Nephron progenitor cell (in vitro differentiated cells): Measurements from ENCODE around the gene USP13.

Experiments
- DNase-seq: peaks from one replicate; pipeline ENCODE4 v3.0.0; 2021
- H3K27ac Mint-ChIP-seq: 2 replicates; pipeline ENCODE4 v1.8.0; 2021; ENCODE audit warnings: mild to moderate bottlenecking, moderate library complexity, mixed read lengths
- H3K27me3 Mint-ChIP-seq: 2 replicates; pipeline ENCODE4 v1.8.0; 2021; ENCODE audit warnings: mild to moderate bottlenecking, low read depth, mixed read lengths; ENCODE audit not compliant: poor library complexity
- H3K36me3 Mint-ChIP-seq: 2 replicates; pipeline ENCODE4 v1.8.0; 2021; ENCODE audit warnings: low read depth, mixed read lengths
- H3K4me1 Mint-ChIP-seq: 2 replicates; pipeline ENCODE4 v1.8.0; 2021; ENCODE audit warnings: mixed read lengths
- H3K4me3 Mint-ChIP-seq: 2 replicates; pipeline ENCODE4 v1.8.0; 2021; ENCODE audit warnings: mild to moderate bottlenecking, moderate library complexity, mixed read lengths
- H3K9me3 Mint-ChIP-seq: 2 replicates; pipeline ENCODE4 v1.8.0; 2021; ENCODE audit warnings: mild to moderate bottlenecking, moderate library complexity, mixed read lengths
- TF ChIP-seq, protein P1 (sequence below): fragments of 200-600 bp; sonication (generic); IDR thresholded peaks from 2 replicates; pipeline ENCODE4 v1.5.0; 2021; ENCODE audit warnings: antibody characterized with exemption

USP13 gene

DNA sequence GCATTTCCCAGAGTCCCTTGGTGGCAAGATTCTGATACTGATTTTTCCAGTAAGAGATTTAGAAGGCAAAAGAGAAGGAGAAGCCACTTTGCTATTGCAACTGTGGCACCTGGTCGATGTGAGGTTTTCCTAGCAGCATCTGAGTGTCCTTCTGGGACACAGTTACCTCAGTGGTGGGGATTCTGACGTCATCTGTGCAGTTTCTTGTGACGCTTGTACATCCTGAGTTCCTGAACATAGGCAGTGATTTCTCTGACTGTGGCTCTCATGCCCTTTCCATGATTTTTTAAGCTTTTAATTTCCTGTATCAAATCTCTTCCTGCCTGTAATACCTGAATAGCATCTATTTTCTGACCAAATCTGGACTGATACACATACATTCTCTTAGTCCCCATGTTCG lies 8.9 kb downstream of the USP13 start:
- no peaks in the 10 kb centered on the region for H3K27me3 Mint-ChIP-seq
- TF ChIP-seq, protein P1, sequence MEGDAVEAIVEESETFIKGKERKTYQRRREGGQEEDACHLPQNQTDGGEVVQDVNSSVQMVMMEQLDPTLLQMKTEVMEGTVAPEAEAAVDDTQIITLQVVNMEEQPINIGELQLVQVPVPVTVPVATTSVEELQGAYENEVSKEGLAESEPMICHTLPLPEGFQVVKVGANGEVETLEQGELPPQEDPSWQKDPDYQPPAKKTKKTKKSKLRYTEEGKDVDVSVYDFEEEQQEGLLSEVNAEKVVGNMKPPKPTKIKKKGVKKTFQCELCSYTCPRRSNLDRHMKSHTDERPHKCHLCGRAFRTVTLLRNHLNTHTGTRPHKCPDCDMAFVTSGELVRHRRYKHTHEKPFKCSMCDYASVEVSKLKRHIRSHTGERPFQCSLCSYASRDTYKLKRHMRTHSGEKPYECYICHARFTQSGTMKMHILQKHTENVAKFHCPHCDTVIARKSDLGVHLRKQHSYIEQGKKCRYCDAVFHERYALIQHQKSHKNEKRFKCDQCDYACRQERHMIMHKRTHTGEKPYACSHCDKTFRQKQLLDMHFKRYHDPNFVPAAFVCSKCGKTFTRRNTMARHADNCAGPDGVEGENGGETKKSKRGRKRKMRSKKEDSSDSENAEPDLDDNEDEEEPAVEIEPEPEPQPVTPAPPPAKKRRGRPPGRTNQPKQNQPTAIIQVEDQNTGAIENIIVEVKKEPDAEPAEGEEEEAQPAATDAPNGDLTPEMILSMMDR = no peak
- H3K27ac Mint-ChIP-seq = no peak overlapping the region
- no peaks in the 10 kb centered on the region for H3K9me3 Mint-ChIP-seq
- H3K4me3 Mint-ChIP-seq = no peak overlapping the region
- peaks cover 22% of the 10 kb centered on the region for H3K36me3 Mint-ChIP-seq
- DNase-seq = no peak
- peaks cover 71% of the 10 kb centered on the region for H3K4me1 Mint-ChIP-seq

DNA sequence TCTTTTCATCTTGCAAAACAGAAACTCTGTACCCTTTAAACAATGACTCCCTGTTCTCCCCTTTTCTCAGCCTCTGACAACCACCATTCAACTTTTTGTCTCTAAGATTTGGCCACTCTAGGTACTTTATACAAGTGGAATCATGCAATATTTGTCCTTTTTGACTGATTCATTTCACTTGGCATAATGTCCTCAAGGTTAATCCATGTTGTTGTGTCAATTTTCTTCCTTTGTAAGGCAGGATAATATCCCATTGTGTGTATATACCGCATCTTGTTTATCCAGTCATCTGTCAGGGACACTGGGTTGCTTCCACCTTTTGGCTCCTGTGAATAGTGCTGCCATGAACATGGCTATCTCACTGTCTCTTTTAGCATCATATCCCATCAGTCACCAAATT lies 10.3 kb downstream of the USP13 start:
- TF ChIP-seq, protein P1 = no peak
- no peaks in the 10 kb centered on the region for H3K9me3 Mint-ChIP-seq
- no peak overlapping the region for H3K4me3 Mint-ChIP-seq
- no peak for DNase-seq
- H3K27ac Mint-ChIP-seq = peak overlapping the region; percentile 77
- peaks cover 69% of the 10 kb centered on the region for H3K4me1 Mint-ChIP-seq
- no peaks in the 10 kb centered on the region for H3K27me3 Mint-ChIP-seq
- H3K36me3 Mint-ChIP-seq = peaks cover 14% of the 10 kb centered on the region

DNA sequence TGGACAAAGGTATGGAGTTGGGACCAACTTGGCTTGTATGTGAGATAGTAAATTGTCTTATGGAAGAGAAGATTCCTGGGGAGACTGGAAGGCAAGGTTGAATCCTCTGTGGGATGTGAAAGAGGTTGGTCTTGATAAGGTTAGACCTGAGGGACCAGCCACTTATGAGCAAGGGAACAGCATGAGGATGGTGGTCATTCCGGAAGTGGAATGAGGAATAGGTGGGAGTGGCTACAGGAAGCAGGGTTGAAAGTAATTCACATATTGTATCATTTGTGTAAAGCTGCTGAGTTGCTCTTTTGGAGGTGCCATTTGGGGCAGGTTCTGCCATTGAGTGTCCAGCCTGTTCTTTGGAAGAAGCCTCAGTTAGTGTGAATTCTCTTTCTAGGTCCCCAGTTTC lies 13.2 kb downstream of the USP13 start:
- TF ChIP-seq, protein P1 = no peak
- Mint-ChIP-seq H3K4me3 (no peak overlapping the region), H3K4me1 (peaks cover 48% of the 10 kb centered on the region), H3K36me3 (peaks cover 21% of the 10 kb centered on the region), H3K27me3 (no peaks in the 10 kb centered on the region), H3K9me3 (no peaks in the 10 kb centered on the region), H3K27ac (no peak overlapping the region)
- DNase-seq = no peak

DNA sequence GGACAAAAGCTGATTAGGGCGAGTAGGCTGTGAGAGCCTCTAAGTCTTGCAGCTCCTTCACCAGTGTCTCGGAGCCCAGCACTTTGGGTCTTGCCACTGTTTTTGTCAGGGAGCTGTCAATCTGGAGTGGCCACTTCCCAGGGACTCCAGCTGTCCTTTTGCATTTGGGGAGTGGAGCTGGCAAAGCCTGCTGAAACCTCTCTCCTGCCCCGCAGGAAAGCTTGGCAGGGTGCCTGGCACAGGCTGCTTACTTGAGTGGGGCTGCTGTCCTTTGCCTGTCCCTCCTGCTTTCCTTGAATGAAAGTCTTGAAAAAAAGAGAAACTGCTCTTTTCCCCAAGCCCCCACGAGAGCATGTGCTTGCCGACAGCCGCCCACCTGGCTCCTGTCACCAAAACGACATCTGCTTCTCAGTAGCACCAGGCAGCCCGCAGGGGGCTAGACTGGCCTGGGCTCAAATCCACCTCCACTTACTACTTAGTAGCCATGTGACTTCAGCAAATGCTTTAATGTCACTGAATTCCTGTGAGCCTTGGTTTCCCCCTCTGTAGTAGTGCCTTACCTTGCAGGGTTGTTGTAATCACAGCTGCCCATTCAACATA lies 13.7 kb downstream of the USP13 start:
- peak overlapping the region; percentile 85 for H3K27ac Mint-ChIP-seq
- no peak for DNase-seq
- peaks cover 24% of the 10 kb centered on the region for H3K36me3 Mint-ChIP-seq
- H3K9me3 Mint-ChIP-seq = peaks cover under 1% of the 10 kb centered on the region
- TF ChIP-seq, protein P1 = no peak
- H3K4me1 Mint-ChIP-seq = peaks cover 45% of the 10 kb centered on the region
- H3K27me3 Mint-ChIP-seq = no peaks in the 10 kb centered on the region
- no peak overlapping the region for H3K4me3 Mint-ChIP-seq

DNA sequence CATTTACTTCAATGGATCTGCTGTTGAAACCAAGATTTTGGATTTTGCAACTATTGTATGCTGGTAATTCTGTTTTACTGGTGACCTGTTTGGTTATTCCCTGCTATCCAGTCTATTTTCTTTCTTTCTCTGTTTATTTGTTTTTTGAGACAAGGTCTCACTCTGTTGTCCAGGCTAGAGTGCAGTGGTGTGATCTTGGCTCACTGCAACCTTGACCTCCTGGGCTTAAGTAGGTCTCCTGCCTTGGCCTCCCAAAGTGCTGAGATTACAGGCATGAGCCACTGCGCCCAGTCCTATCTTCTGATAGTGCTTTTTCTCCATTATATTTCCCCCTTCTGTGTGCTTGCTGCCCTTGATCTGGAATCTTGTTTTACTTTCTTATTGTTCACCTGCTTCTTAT lies 15.6 kb downstream of the USP13 start:
- H3K36me3 Mint-ChIP-seq = peaks cover 38% of the 10 kb centered on the region
- peaks cover 5% of the 10 kb centered on the region for H3K9me3 Mint-ChIP-seq
- H3K27me3 Mint-ChIP-seq = no peaks in the 10 kb centered on the region
- no peak overlapping the region for H3K27ac Mint-ChIP-seq
- TF ChIP-seq, protein P1 = no peak
- no peak overlapping the region for H3K4me3 Mint-ChIP-seq
- H3K4me1 Mint-ChIP-seq = peaks cover 40% of the 10 kb centered on the region
- no peak for DNase-seq

DNA sequence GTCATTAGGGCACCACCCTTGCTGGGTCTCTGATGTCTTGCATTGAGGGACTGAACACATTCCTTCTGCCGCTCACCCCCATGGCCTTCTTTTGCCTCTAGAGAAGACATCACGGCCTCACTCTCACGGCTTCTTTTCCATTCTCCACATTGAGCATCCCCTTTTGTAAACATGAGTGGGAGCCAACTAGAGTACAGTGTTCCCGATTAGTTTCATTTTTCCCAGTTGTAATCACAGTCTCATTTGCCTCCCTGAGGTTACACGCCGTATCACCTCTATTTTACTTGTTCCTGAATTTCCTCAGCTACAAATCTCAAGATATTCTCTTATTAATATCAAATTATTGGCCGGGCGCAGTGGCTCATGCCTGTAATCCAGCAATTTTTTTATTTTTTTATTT lies 17.5 kb downstream of the USP13 start:
- H3K27ac Mint-ChIP-seq = peak overlapping the region; percentile 19
- H3K36me3 Mint-ChIP-seq = peaks cover 42% of the 10 kb centered on the region
- no peaks in the 10 kb centered on the region for H3K27me3 Mint-ChIP-seq
- peaks cover 5% of the 10 kb centered on the region for H3K9me3 Mint-ChIP-seq
- H3K4me3 Mint-ChIP-seq = no peak overlapping the region
- TF ChIP-seq, protein P1 = no peak
- H3K4me1 Mint-ChIP-seq = peaks cover 30% of the 10 kb centered on the region
- no peak for DNase-seq
